Liver (tissue), 5 donors: ENCODE measurements around the gene SGMS1. TPM values are rescaled to one million over a fixed set of nuclear protein-coding genes. Genes with fewer than 3 reads are reported as not detected.

Experiments
- polyA plus RNA-seq, 2 donors: library from polyadenylated mRNA; stranded (reverse) in 1 of 2; unstranded in 1 of 2; fragments of 200-250 nt in 1 of 2; fragments of >200 nt in 1 of 2; fragmentation: Nextera tagmentation in 1 of 2; extraction: Ambion mirVana in 1 of 2; gene quantifications; one replicate each; pipeline versions ENCODE4 v1.2.1 to v1.2.3, GENCODE V29; 2013 to 2015
- small RNA-seq: library from RNA; depleted of rRNA; stranded (forward); fragments of <200 nt; gene quantifications from one replicate; pipeline ENCODE3, GENCODE V24; 2014
- total RNA-seq, 2 donors: library from RNA; depleted of rRNA; stranded (reverse); fragments of >200 nt; gene quantifications; one replicate each; pipeline ENCODE4 v1.2.3, GENCODE V29; 2014
- donor health status: healthy.
- donor health status: healthy.
- donor health status: healthy.

SGMS1 gene
- total and polyA plus RNA-seq, 4 donors = 6.8 to 98.2 (median 21.1) TPM

Small RNAs within 50 kb of the gene (small RNA-seq; reads per million reads assigned to genes)
- gene RNU7-107P = not detected

Other genes starting within 250 kb of the SGMS1 start
- gene ASAH2B, start 116.0 kb upstream of the SGMS1 start, total RNA-seq = 1 to 10 TPM; 1.5 to 6.4 TPM
- 1 to 10 TPM; 2.8 to 4.3 TPM for gene ASAH2B, start 116.0 kb upstream of the SGMS1 start, polyA plus RNA-seq